CD4-positive, alpha-beta T cell treated with Interleukin-15 for 4 hours (primary cell): ENCODE results near the gene TRIM38.
"Not testable (repeated sequence)": the region's sequence is repeated elsewhere in the genome, so short reads cannot be mapped to it uniquely, and the experiment has no call there.

Experiments used
- DNase-seq: peaks from one replicate; pipeline ENCODE4 v3.0.0-alpha.2; 2020; ENCODE audit warnings: low spot score

TRIM38 gene

DNA sequence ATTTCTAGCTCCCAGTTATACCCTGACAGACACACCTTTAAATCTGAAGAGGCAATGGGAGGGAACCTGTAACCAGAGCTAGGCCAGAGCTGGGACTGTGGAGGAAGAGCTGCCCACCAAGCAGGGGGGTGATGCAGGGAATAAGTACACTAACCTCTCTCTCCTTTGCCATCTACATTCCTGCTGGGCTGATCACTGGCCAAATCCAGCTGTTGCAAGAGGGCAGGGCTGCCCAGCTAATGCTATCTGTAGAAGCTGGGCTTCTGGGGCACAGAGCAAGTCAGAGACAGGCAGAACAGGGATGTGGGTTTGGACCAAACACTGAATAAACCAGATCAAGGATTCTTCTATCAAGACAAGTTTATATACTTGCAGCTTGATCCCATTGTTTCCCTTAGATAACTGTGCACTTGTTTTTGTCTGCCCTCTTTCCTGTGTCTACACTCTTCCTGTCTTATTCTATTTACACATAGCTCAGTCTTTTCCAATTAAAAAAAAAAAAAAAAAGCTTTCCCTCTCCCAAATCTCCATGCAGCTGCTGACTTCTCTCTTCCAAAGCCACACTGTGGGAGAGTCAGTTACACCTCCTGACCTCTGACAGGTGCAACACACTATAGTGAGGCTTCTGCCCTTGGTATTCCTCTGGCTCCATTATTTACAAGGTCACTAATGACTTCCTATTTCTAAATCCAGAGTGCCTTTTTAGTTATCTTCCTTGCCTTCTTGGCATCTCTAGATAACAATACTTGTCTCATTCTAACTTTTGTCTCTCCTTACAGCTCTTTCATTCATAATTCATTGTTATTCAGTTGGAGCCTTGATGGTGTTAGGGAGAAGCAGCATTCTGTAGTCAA is 43.7 kb downstream of the TRIM38 start:
- no peak for DNase-seq

DNA sequence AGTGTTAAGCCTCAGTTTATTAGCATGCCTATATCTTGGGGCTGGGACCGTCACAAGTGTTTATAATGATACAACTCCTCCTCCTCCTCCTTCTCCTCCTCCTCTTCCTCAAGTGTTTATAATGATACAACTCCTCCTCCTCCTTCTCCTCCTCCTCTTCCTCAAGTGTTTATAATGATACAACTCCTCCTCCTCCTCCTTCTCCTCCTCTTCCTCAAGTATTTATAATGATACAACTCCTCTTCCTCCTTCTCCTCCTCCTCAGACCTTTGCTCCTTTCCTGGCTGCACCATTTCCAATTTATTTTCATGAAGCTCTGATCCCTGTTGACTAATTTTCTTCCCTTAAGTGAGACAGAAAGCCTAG is 44.3 kb downstream of the TRIM38 start:
- not testable (repeated sequence) for DNase-seq

DNA sequence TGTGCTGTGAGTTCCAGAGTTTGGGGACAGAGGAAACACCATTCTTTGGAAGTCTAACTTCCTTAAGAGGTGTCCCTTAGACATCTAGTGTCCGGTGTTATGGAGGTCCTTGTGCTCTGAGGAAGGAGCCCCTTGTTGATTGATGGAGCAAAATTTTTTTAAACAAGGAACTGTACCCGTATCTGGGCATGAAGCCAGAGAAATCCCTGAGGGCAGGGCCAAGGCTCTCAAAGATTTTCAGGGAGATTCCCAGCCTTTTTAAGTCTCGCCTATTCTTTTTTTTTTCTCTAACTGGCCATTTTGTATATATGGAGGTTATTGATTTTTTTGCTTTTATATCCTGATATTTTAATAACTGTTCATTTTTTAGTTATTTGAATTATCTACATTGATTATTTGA is 45.9 kb downstream of the TRIM38 start:
- DNase-seq, result no peak

DNA sequence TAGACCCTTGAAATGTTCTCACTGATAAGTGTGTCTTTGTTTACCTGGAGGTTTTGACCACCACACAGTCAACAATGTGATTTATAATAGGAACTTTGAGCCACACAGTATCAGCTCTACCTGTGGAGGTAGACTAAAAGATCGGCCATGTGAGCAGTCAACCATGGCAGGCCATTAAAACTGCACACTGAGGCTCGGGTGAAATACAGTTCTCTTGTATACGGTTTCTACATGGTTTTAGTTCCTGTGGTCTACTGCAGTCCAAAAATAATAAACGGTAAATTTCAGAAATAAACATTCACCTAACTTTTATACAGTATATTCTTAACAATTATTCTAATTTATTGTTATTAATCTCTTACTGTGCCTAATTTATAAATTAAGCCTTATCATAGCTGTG is 47.2 kb downstream of the TRIM38 start:
- DNase-seq, result no peak

DNA sequence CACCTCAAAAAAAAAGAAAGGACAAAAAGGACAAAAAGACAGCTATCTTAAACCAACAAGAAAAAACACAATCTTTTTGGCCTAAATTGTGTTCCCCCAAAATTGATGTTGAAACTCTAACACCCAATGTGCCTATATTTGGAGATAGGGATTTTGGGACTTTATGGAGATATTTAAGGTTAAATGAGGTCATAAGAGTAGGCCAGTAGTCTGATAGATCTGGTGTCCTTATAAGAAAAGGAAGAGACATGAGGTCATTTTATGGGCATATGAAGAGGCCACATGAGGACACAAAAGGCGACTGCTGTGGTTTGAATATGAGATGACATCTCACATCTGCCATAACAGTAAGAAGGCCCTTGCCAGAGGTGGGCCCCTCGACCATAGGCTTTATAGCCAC is 49.5 kb downstream of the TRIM38 start:
- DNase-seq, result no peak

DNA sequence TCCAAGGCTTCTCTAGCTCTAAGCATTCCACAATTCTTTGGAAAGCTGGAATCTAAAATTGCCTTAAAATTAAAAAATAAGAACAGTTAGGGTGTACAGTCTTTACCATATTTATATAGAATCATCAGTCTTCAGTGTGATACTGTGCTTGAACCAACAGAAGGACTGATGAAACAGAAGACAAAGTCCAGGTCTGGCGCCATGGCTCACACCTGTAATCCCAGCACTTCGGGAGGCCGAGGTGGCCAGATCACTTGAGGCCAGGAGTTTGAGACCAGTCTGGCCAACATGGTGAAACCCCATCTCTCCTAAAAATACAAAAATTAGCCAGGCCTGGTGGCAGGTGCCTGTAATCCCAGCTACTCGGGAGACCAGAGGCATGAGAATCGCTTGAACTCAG is 51.8 kb downstream of the TRIM38 start:
- DNase-seq, result not testable (repeated sequence)

DNA sequence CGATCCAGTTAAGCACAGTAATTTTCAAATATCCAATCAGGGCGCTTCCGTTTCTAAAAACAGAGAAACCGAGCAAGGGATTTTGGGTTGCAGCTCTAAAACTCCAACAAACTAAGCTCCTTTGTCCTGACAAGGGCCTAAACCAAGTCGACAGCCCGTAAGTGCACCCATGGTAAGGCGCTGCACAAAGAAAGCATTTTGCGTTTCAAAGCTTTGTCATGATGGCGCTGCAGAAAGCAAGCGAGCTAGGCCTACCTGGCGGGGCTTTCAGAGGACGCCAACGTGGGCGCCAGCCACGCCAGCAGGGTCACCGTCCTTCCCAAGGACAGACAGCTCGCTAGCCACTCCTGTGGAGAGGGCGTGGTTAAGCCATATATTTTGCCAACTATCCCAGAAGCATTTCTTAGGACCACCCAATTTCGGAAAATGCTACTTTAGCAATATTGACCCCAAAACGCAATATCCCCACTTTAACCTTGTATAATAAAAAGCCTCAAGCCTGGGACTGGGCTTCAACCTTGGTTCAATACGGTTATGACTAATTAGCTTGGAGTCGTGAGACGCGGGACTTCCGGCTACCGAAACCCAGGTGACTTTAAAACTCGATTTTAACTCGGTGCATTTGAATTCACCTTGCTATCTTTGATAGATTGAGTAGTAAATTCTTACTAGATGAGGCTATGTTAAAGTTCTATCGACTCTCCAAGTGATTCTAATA is 53.8 kb downstream of the TRIM38 start:
- peak; percentile 0 for DNase-seq

DNA sequence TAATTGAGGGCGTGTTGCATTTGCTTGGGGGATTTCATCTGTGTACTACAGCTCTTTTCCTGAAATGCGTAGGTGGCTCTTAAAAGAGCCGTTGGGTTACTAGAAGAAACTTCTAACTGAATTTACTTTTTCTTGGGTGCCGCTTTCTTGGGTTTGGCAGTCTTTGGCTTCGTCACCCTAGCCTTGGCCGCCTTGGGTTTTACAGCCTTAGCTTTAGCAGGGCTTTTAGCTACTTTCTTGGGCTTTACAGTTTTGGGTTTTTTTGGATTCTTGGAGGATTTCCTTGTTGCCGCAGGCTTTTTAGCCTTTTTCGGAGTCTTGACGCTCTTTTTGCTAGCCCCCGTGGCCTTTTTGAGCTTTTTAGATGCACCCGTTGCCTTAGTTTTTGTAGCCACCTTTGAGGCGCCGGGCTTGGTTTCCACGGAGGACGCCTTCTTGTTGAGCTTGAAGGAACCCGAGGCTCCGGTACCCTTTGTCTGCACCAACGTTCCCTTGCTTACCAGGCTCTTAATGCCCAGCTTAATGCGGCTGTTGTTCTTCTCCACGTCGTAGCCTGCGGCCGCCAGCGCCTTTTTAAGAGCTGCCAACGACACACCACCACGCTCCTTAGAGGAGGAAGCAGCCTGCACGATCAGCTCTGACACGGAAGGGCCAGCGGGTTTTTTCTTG is 54.5 kb downstream of the TRIM38 start:
- DNase-seq, result peak; percentile 0

DNA sequence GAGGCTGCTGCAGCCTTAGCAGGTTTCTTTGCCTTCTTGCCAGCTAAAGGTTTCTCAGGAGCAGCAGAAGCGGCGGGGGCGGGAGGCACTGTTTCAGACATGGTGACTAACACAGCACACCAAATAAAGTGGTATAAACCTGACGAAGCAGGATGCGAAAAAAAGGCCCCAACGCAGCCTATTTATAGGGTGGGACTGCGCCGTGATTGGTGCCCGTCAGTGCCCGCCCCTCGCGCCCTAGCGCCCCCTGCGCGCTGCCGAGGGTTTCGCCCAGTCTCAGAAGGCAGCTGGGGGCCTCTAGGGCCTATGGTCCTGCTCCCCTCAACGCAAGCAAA is 55.0 kb downstream of the TRIM38 start:
- DNase-seq, result peak; percentile 76

DNA sequence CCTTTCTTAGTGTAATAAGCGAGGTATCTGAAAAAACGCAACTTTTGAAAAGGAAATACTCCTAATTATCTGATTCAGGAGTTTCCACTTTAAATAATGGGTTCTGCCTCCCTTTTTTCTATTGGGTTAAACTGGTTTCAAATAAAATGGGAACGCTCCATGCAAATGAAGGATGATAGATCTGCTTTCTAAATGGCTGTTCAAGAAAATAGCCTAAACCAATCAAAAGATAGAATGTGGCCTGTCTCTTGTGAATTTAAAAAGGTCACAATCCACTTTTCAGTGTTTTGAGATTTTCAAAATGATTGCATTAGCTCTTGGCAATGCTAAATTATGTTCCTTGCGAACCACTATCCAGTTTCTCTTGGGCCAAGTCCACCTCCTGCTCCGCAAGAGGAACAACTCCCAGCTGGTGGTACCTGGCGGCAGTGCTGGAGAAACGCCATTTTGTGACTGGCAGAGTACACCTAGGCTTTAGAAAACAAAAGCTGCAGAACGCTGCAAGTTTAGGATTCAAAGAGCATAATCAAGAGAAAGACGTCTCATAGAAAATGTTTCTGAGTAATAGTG is 56.7 kb downstream of the TRIM38 start:
- DNase-seq, result no peak

DNA sequence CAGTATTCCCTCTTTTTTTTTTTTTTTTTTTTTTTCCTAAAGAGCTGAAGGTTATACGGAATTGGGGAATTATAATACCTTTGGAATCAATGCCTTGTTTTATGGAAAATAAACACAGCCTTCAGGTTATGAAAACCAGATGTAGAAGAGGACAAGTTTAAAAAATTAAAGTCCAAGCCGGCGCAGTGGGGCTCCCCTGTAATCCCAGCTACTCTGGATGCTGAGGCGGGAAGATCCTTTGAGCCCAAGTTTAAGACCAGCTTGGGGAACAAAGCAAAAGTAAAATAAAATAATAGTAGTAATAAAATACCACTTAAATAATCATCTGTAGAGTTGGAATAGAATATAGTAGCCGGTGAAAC is 57.3 kb downstream of the TRIM38 start:
- no peak for DNase-seq

DNA sequence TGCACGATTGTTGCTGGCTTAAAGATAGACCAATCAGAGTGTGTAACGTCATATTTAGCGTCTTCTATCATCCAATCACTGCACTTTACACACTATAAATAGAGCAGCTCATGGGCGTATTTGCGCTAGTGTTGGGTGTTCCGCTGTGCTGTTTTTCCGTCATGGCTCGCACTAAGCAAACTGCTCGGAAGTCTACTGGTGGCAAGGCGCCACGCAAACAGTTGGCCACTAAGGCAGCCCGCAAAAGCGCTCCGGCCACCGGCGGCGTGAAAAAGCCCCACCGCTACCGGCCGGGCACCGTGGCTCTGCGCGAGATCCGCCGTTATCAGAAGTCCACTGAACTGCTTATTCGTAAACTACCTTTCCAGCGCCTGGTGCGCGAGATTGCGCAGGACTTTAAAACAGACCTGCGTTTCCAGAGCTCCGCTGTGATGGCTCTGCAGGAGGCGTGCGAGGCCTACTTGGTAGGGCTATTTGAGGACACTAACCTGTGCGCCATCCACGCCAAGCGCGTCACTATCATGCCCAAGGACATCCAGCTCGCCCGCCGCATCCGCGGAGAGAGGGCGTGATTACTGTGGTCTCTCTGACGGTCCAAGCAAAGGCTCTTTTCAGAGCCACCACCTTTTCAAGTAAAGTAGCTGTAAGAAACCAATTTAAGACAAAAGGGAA is 57.9 kb downstream of the TRIM38 start:
- DNase-seq, result peak; percentile 90

DNA sequence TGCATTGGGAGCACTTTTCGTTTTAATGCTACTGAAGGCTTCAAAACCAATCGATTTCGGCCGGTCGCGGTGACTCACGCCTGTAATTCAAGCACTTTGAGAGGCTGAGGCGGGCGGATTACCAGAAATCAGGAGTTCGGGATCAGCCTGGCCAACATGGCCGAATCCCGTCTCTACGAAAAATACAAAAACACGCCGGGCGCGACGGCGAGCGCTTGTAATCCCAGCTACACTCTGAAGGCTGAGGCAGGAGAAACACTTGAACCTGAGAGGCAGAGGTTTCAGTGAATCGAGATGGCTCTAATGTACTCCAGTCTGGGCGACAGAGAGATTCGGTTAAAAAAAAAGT is 58.4 kb downstream of the TRIM38 start:
- DNase-seq, result no peak

DNA sequence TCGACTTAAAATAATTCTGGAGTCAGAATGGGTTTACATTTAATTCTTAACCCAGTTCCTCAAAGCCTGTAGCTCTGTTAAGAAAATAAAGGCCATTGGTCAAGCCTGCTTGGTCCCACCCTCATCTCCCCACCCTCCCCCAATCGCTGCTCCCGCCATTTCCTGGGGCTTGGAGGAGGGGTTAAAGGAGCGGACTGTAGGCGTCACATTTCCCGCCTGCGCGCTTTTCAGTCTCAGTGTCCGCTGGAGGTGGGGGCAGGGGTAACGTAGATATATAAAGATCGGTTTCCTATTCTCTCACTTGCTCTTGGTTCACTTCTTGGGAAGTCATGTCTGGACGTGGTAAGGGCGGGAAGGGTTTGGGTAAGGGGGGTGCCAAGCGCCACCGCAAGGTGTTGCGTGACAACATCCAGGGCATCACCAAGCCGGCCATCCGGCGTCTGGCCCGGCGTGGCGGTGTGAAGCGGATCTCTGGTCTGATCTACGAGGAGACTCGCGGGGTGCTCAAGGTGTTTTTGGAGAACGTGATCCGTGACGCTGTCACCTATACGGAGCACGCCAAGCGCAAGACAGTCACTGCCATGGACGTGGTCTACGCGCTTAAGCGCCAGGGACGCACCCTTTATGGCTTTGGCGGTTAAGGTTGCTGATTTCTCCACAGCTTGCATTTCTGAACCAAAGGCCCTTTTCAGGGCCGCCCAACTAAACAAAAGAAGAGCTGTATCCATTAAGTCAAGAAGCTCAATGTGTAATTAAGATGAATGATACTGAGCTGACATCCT is 58.9 kb downstream of the TRIM38 start:
- DNase-seq, result peak; percentile 87

DNA sequence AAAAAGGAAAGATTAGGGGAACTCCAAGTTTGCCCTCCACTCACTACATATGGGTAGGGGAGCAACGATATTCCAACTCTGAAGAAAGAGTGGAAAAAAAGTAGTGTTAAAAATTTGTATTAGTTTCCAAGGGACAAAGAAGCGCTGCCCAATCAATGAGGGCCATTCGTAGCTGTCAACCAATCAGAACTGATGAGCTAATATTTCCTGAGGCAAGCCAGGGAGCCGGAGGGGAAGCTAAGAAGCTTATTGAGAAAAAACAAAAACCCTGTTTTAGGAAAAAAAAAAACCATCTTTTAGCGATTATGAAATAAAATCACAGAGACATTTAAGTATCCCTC is 59.5 kb downstream of the TRIM38 start:
- peak; percentile 59 for DNase-seq

DNA sequence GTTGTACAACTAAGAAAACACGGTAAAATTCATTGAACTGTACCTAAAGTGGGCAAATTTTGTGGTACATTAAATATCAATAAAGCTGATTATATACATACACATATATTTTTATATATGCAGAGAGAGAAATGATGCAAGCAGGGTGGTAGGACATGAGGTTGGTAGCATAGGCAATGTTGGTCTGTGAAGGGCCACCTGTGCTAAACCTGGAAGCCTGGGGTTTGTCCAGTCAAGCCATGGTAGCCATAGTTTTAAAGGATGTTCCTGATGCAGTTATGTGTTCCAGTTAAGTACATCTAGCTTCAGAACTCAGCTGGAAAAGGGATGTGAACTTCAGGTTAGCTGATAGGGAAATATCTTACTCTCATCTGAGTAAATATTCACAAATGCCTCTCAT is 60.1 kb downstream of the TRIM38 start:
- no peak for DNase-seq

DNA sequence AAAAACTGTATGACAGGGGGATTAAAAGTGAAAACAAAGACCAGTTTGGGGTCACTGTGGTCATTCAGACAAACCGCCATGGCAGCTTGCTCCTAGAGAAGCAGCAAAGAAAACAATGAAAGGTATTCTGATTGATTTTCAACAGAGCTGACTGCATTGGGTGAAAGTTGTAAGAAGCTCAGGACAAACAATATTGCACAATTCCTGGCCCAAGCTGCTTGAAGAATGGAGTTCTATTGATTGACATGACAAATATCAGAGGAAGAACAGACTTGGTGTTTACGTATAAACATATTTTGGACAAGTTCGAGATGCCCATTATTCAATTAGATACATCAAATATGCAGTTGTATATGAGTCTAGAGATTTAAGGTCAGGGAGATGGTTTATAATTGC is 62.0 kb downstream of the TRIM38 start:
- DNase-seq, result no peak

DNA sequence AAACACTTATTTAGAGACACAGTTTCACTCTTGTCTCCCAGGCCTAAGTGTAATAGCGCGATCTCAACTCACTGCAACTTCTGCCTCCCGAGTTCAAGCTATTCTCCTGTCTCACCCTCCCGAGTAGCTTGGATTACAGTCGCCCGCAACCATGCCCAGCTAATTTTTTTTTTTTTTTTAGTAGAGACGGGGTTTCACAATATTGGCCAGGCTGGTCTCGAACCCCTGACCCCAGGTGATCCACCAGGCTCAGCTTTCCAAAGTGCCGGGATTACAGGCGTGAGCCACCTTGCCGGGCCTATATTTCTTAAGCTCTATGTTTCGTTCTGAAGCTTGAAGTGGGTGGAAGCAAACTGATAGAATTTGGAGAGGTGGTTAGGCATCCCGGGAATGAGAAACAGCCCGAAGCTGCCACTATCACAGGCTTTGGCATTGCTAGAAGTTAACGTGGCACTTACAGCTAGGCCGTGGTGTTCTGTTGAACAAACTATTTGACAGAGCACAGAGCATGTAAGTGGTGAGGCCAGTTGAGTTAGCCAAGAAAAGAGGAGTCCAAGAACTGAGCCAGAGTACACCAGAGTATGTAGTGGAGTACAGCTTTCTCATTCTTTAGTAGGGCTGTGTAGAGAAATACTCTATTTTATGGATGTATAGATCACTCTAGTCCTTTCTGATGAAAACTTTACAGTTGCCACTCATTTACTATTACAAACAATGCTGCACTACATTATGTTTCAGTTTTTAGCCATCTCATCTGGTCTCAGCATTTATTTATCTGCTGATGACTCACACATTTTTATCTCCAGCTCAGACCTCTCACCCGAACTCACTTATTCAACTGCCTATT is 62.7 kb downstream of the TRIM38 start:
- DNase-seq, result peak; percentile 23

DNA sequence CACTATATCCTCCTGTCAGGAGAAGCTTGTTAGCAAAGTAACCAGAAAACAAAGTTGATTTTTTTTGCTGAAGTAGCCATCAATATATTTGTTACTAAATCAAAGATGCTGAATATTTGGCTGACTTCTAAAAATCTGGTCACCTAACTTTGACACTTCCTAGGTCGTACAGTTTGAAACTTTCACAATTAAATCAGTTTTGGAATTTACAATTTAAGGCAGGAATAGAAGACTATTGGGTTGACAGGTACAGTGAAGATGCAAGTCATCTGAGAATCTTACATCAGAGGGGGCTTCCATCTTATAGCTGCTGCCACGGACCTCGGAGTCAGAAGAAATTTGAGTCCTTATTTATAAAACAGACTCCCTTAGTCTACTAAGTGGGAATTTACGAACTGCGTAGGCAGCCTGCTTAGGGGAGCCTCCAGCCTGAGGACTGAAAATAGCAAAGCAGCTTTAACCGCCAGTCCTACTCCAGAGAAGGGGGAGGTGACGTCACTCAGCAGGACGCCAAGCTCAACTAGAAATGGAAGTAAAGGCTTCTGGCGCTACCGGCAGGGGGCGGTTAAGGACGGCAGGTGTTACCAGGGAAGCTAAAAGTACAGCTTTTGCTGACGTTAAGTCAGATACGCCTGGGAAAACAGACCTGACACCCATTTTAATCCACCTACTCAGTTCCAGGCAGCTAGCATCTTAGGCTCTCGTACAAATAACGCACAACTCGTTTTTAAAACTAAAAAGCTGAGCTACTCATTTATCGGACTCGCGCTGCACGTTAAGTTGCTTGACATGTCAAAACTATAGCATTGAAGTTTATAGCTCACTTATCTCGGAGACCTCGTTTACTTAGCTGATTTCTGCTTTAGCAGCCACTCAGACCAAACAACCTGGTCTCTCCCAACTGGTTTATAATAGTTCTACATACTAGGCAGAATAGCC is 63.6 kb downstream of the TRIM38 start:
- DNase-seq, result peak; percentile 88
